ENCODE results near the gene TMEM125.
A peak's percentile ranks its signal among the peaks of the same experiment; 100 is the strongest.

The TMEM125 gene

GRCh38 chr1:43296207-43296606 is 26.4 kb downstream of the TMEM125 start:
- Histone ChIP-seq H3K4me1 (ENCODE audit: control insufficient read depth in 2 of 2, insufficient read depth in 1 of 2, low read depth in 1 of 2, low read length in 2 of 2) (peaks cover 9 to 22% of the 10 kb centered on the region in 2 donors), H3K4me2 (ENCODE audit: insufficient read depth, low read length, poor library complexity, severe bottlenecking) (no peak overlapping the region)
- no CpG with 5 or more reads among the region's 1 CpG for WGBS, 2 donors (ENCODE audit: extremely low coverage in 2 of 2, insufficient read length in 2 of 2, insufficient replicate concordance in 1 of 2)

GRCh38 chr1:43298055-43298454 is 28.3 kb downstream of the TMEM125 start:
- no peak overlapping the region for H3K9ac ChIP-seq (ENCODE audit: low read depth, low read length, poor library complexity)
- no peaks in the 10 kb centered on the region for H3K9me3 ChIP-seq (replicated peaks in 1 of 2; ENCODE audit: control insufficient read depth in 2 of 2, insufficient read depth in 1 of 2, low read depth in 1 of 2, low read length in 2 of 2)
- H3K27ac ChIP-seq (replicated peaks; ENCODE audit: low read length), result no peak overlapping the region
- H2BK15ac ChIP-seq (ENCODE audit: low read length), result no peak overlapping the region
- H3K4me1 ChIP-seq (ENCODE audit: control insufficient read depth in 2 of 2, insufficient read depth in 1 of 2, low read depth in 1 of 2, low read length in 2 of 2), result peaks cover 9 to 22% of the 10 kb centered on the region in 2 donors
- H3K4ac ChIP-seq (ENCODE audit: low read length), result no peak overlapping the region
- H2BK12ac ChIP-seq (ENCODE audit: low read length), result no peak overlapping the region
- no peak overlapping the region for H2BK5ac ChIP-seq (ENCODE audit: low read length)
- no peak overlapping the region for H3K14ac ChIP-seq (ENCODE audit: low read length)
- H3K36me3 ChIP-seq (replicated peaks in 1 of 2; ENCODE audit: control insufficient read depth in 2 of 2, insufficient read depth in 2 of 2, low read length in 2 of 2), result no peaks in the 10 kb centered on the region
- no peaks in the 10 kb centered on the region for H3K27me3 ChIP-seq (ENCODE audit: control insufficient read depth in 3 of 3, insufficient read depth in 3 of 3, low read depth in 1 of 3, low read length in 3 of 3)
- no peak overlapping the region for H2AK5ac ChIP-seq (ENCODE audit: low read depth, low read length)
- no peak overlapping the region for H2BK120ac ChIP-seq (ENCODE audit: low read depth, low read length)
- no peak overlapping the region for H3K18ac ChIP-seq (ENCODE audit: low read length)
- H3K79me1 ChIP-seq (ENCODE audit: low read depth, low read length), result no peaks in the 10 kb centered on the region
- no peak overlapping the region for H3K4me3 ChIP-seq (ENCODE audit: low read length in 2 of 2)
- H4K8ac ChIP-seq (ENCODE audit: low read depth, low read length), result no peak overlapping the region
- H3K4me2 ChIP-seq (ENCODE audit: insufficient read depth, low read length, poor library complexity, severe bottlenecking), result no peak overlapping the region
- H4K91ac ChIP-seq (ENCODE audit: low read depth, low read length, poor library complexity), result no peak overlapping the region
- WGBS, 2 donors (ENCODE audit: extremely low coverage in 2 of 2, insufficient read length in 2 of 2, insufficient replicate concordance in 1 of 2), result no CpG with 5 or more reads among the region's 1 CpG
- H2AFZ ChIP-seq (ENCODE audit: low read length), result no peak overlapping the region
- H3K23ac ChIP-seq (ENCODE audit: low read depth, low read length, poor library complexity), result no peak overlapping the region
- no peak for DNase-seq (ENCODE audit: low spot score)

More at GRCh38 chr1:43296207-43296606, 26.4 kb downstream of the TMEM125 start:
- Histone ChIP-seq H3K23ac (ENCODE audit: low read depth, low read length, poor library complexity) (no peak overlapping the region), H2BK5ac (ENCODE audit: low read length) (no peak overlapping the region), H2AK5ac (ENCODE audit: low read depth, low read length) (no peak overlapping the region), H4K91ac (ENCODE audit: low read depth, low read length, poor library complexity) (no peak overlapping the region), H3K27me3 (ENCODE audit: control insufficient read depth in 3 of 3, insufficient read depth in 3 of 3, low read depth in 1 of 3, low read length in 3 of 3) (no peaks in the 10 kb centered on the region), H2BK12ac (ENCODE audit: low read length) (no peak overlapping the region), H3K14ac (ENCODE audit: low read length) (no peak overlapping the region), H2BK15ac (ENCODE audit: low read length) (no peak overlapping the region), H3K4me3 (ENCODE audit: low read length in 2 of 2) (no peak overlapping the region), H2AFZ (ENCODE audit: low read length) (peak overlapping the region; percentile 62), H3K27ac (replicated peaks; ENCODE audit: low read length) (no peak overlapping the region), H3K79me1 (ENCODE audit: low read depth, low read length) (no peaks in the 10 kb centered on the region), H3K18ac (ENCODE audit: low read length) (no peak overlapping the region), H4K8ac (ENCODE audit: low read depth, low read length) (no peak overlapping the region), H2BK120ac (ENCODE audit: low read depth, low read length) (no peak overlapping the region), H3K9me3 (replicated peaks in 1 of 2; ENCODE audit: control insufficient read depth in 2 of 2, insufficient read depth in 1 of 2, low read depth in 1 of 2, low read length in 2 of 2) (no peaks in the 10 kb centered on the region), H3K36me3 (replicated peaks in 1 of 2; ENCODE audit: control insufficient read depth in 2 of 2, insufficient read depth in 2 of 2, low read length in 2 of 2) (no peaks in the 10 kb centered on the region), H3K4ac (ENCODE audit: low read length) (no peak overlapping the region), H3K9ac (ENCODE audit: low read depth, low read length, poor library complexity) (no peak overlapping the region)
- no peak for DNase-seq (ENCODE audit: low spot score)

- H3K4me3 ChIP-seq (ENCODE audit: low read length in 2 of 2), result no peak overlapping the region
- no peak overlapping the region for H3K9ac ChIP-seq (ENCODE audit: low read depth, low read length, poor library complexity)
- H3K4ac ChIP-seq (ENCODE audit: low read length), result no peak overlapping the region
- H2AK5ac ChIP-seq (ENCODE audit: low read depth, low read length), result no peak overlapping the region
- H3K79me1 ChIP-seq (ENCODE audit: low read depth, low read length), result no peaks in the 10 kb centered on the region
- no peak overlapping the region for H2BK12ac ChIP-seq (ENCODE audit: low read length)
- no peaks in the 10 kb centered on the region for H3K36me3 ChIP-seq (replicated peaks in 1 of 2; ENCODE audit: control insufficient read depth in 2 of 2, insufficient read depth in 2 of 2, low read length in 2 of 2)
- no peak overlapping the region for H3K4me2 ChIP-seq (ENCODE audit: insufficient read depth, low read length, poor library complexity, severe bottlenecking)
- H3K14ac ChIP-seq (ENCODE audit: low read length), result no peak overlapping the region
- no peak overlapping the region for H3K27ac ChIP-seq (replicated peaks; ENCODE audit: low read length)
- H3K18ac ChIP-seq (ENCODE audit: low read length), result no peak overlapping the region
- H4K91ac ChIP-seq (ENCODE audit: low read depth, low read length, poor library complexity), result no peak overlapping the region
- no peaks in the 10 kb centered on the region for H3K9me3 ChIP-seq (replicated peaks in 1 of 2; ENCODE audit: control insufficient read depth in 2 of 2, insufficient read depth in 1 of 2, low read depth in 1 of 2, low read length in 2 of 2)
- peak overlapping the region; percentile 54 for H2AFZ ChIP-seq (ENCODE audit: low read length)
- H4K8ac ChIP-seq (ENCODE audit: low read depth, low read length), result no peak overlapping the region
- H3K27me3 ChIP-seq (ENCODE audit: control insufficient read depth in 3 of 3, insufficient read depth in 3 of 3, low read depth in 1 of 3, low read length in 3 of 3), result peaks cover 0 to 2% (median 0%) of the 10 kb centered on the region in 3 experiments
- no peak overlapping the region for H2BK5ac ChIP-seq (ENCODE audit: low read length)
- no peak for DNase-seq (ENCODE audit: low spot score)
- no peak overlapping the region for H2BK15ac ChIP-seq (ENCODE audit: low read length)
- H3K4me1 ChIP-seq (ENCODE audit: control insufficient read depth in 2 of 2, insufficient read depth in 1 of 2, low read depth in 1 of 2, low read length in 2 of 2), result peaks cover 11 to 22% of the 10 kb centered on the region in 2 donors
- H3K23ac ChIP-seq (ENCODE audit: low read depth, low read length, poor library complexity), result no peak overlapping the region
- H2BK120ac ChIP-seq (ENCODE audit: low read depth, low read length), result no peak overlapping the region
These were observed 29.3 kb downstream of the TMEM125 start for GRCh38 chr1:43299101-43299500.

- Histone ChIP-seq H2BK120ac (ENCODE audit: low read depth, low read length) (no peak within 1 kb of the TSS), H3K14ac (ENCODE audit: low read length) (no peak within 1 kb of the TSS), H3K18ac (ENCODE audit: low read length) (no peak within 1 kb of the TSS), H3K23ac (ENCODE audit: low read depth, low read length, poor library complexity) (no peak within 1 kb of the TSS), H2BK15ac (ENCODE audit: low read length) (peak within 1 kb of the TSS; percentile 16), H2BK12ac (ENCODE audit: low read length) (no peak within 1 kb of the TSS), H3K79me1 (ENCODE audit: low read depth, low read length) (no peaks in the 10 kb centered on the region), H4K8ac (ENCODE audit: low read depth, low read length) (no peak within 1 kb of the TSS), H3K27ac (replicated peaks; ENCODE audit: low read length) (no peak within 1 kb of the TSS), H2AFZ (ENCODE audit: low read length) (peak within 1 kb of the TSS; percentile 83), H3K27me3 (ENCODE audit: control insufficient read depth in 3 of 3, insufficient read depth in 3 of 3, low read depth in 1 of 3, low read length in 3 of 3) (peaks cover 0 to 2% (median 0%) of the 10 kb centered on the region in 3 experiments), H3K4me1 (ENCODE audit: control insufficient read depth in 2 of 2, insufficient read depth in 1 of 2, low read depth in 1 of 2, low read length in 2 of 2) (peaks cover 7 to 16% of the 10 kb centered on the region in 2 donors), H3K4me2 (ENCODE audit: insufficient read depth, low read length, poor library complexity, severe bottlenecking) (no peak within 1 kb of the TSS), H2BK5ac (ENCODE audit: low read length) (no peak within 1 kb of the TSS), H3K4me3 (ENCODE audit: low read length in 2 of 2) (no peak within 1 kb of the TSS), H3K9me3 (replicated peaks in 1 of 2; ENCODE audit: control insufficient read depth in 2 of 2, insufficient read depth in 1 of 2, low read depth in 1 of 2, low read length in 2 of 2) (no peaks in the 10 kb centered on the region), H3K36me3 (replicated peaks in 1 of 2; ENCODE audit: control insufficient read depth in 2 of 2, insufficient read depth in 2 of 2, low read length in 2 of 2) (no peaks in the 10 kb centered on the region), H4K91ac (ENCODE audit: low read depth, low read length, poor library complexity) (no peak within 1 kb of the TSS), H3K4ac (ENCODE audit: low read length) (no peak within 1 kb of the TSS), H2AK5ac (ENCODE audit: low read depth, low read length) (peak within 1 kb of the TSS; percentile 65), H3K9ac (ENCODE audit: low read depth, low read length, poor library complexity) (no peak within 1 kb of the TSS)
- WGBS, 2 donors (ENCODE audit: extremely low coverage in 2 of 2, insufficient read length in 2 of 2, insufficient replicate concordance in 1 of 2), result no CpG with 5 or more reads among the region's 10 CpGs
- no peak for DNase-seq (ENCODE audit: low spot score)
These were observed 30.8 kb downstream of the TMEM125 start, which contains the start of gene TIE1 for GRCh38 chr1:43300378-43301094. TIE1 (plus strand) TSS chr1:43300982; CDS start chr1:43301072, 90 bp downstream.

All from neuronal stem cell (in vitro differentiated cells).